Measurements from ENCODE around the gene NELL1.

NELL1 gene

GRCh38 chr11:20966489-20966888 lies 297.1 kb downstream of the NELL1 start:
- TF ChIP-seq, protein P1, sequence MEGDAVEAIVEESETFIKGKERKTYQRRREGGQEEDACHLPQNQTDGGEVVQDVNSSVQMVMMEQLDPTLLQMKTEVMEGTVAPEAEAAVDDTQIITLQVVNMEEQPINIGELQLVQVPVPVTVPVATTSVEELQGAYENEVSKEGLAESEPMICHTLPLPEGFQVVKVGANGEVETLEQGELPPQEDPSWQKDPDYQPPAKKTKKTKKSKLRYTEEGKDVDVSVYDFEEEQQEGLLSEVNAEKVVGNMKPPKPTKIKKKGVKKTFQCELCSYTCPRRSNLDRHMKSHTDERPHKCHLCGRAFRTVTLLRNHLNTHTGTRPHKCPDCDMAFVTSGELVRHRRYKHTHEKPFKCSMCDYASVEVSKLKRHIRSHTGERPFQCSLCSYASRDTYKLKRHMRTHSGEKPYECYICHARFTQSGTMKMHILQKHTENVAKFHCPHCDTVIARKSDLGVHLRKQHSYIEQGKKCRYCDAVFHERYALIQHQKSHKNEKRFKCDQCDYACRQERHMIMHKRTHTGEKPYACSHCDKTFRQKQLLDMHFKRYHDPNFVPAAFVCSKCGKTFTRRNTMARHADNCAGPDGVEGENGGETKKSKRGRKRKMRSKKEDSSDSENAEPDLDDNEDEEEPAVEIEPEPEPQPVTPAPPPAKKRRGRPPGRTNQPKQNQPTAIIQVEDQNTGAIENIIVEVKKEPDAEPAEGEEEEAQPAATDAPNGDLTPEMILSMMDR (IDR thresholded peaks at IDR 0.05; ENCODE audit: low read depth, low read length) = peak; percentile 3
- DNase-seq (ENCODE audit: low read depth, low spot score) = no peak
- H3K4me3 ChIP-seq (ENCODE audit: low read depth, low read length) = no peak overlapping the region
- in situ Hi-C loops (cut with HindIII; ENCODE audit: low sequenced_read_pairs) = no loop called here

GRCh38 chr11:20973940-20974559 lies 304.7 kb downstream of the NELL1 start:
- DNase-seq (ENCODE audit: low read depth, low spot score) = no peak
- in situ Hi-C loops (cut with HindIII; ENCODE audit: low sequenced_read_pairs) = no loop called here
- no peak overlapping the region for H3K4me3 ChIP-seq (ENCODE audit: low read depth, low read length)
- TF ChIP-seq, protein P1 (IDR thresholded peaks at IDR 0.05; ENCODE audit: low read depth, low read length) = no peak

DNA sequence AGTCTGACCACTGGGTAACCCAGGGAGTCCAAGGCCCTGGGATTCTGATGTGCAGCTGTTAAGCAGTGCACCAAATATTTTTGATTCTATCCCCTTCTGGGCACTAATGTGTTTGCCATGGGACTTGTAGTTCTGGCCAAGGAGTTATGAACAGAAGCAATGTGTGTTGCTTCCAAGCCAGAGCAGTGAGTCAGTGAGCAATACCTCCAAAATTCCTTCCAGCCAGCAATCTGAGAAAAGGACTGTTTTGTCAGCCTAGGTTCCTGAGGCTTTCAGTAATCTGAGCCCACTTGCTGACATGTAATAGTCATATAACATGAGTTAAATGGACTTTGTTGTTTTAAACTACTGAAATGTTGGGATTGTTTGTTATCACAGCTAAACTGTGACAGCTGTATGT lies 311.4 kb downstream of the NELL1 start:
- TF ChIP-seq, protein P1 (IDR thresholded peaks at IDR 0.05; ENCODE audit: low read depth, low read length) = no peak
- in situ Hi-C loops (cut with HindIII; ENCODE audit: low sequenced_read_pairs) = no loop called here
- H3K4me3 ChIP-seq (ENCODE audit: low read depth, low read length) = no peak overlapping the region
- no peak for DNase-seq (ENCODE audit: low read depth, low spot score)

- in situ Hi-C loops (cut with HindIII; ENCODE audit: low sequenced_read_pairs) = no loop called here
- DNase-seq (ENCODE audit: low read depth, low spot score) = no peak
- H3K4me3 ChIP-seq (ENCODE audit: low read depth, low read length) = no peak overlapping the region
- TF ChIP-seq, protein P1 (IDR thresholded peaks at IDR 0.05; ENCODE audit: low read depth, low read length) = no peak
Measured at GRCh38 chr11:20990447-20990846, 321.1 kb downstream of the NELL1 start.

GRCh38 chr11:20991471-20991870 lies 322.1 kb downstream of the NELL1 start:
- in situ Hi-C loops (cut with HindIII; ENCODE audit: low sequenced_read_pairs) = no loop called here
- DNase-seq (ENCODE audit: low read depth, low spot score) = no peak
- TF ChIP-seq, protein P1 (IDR thresholded peaks at IDR 0.05; ENCODE audit: low read depth, low read length) = no peak
- H3K4me3 ChIP-seq (ENCODE audit: low read depth, low read length) = no peak overlapping the region

GRCh38 chr11:21007297-21007696 lies 337.9 kb downstream of the NELL1 start:
- DNase-seq (ENCODE audit: low read depth, low spot score) = no peak
- TF ChIP-seq, protein P1 (IDR thresholded peaks at IDR 0.05; ENCODE audit: low read depth, low read length) = no peak
- in situ Hi-C loops (cut with HindIII; ENCODE audit: low sequenced_read_pairs) = no loop called here
- no peak overlapping the region for H3K4me3 ChIP-seq (ENCODE audit: low read depth, low read length)

Measured in astrocyte of the spinal cord (primary cell).